K562 (cell line): ENCODE results near the gene COA6. TPM values are rescaled to one million over a fixed set of nuclear protein-coding genes. Genes with fewer than 3 reads are reported as not detected.

Experiments used
- ATAC-seq: fragments of 200-7000 bp; cut with Tn5 transposase; 3 replicates; pipeline ENCODE4 v1.9.1; 2020; ENCODE audit warnings: moderate library complexity
- BruUV-seq: library from RNA; stranded (reverse); fragments of 400-500 nt; replicated peaks from 2 replicates; lab custom pipeline; 2021; lab: Mats Ljungman, UMichigan
- CTCF ChIA-PET: fragments of 300-600 bp; formaldehyde crosslinking; extraction: SDS; loops from one replicate; lab custom pipeline; 2021; ENCODE audit warnings: low intra/inter-chr PET ratio; lab: Yijun Ruan, JAX
- POLR2A ChIA-PET: fragments of 300-600, 350-650 bp; sonication (Branson Sonifier 250); formaldehyde crosslinking; extraction: SDS; loops from one replicate; lab custom pipeline; 2021; ENCODE audit warnings: antibody characterized with exemption, inconsistent platforms; lab: Yijun Ruan, JAX
- DNase-seq, 4 experiments: peaks; one replicate each; pipeline versions ENCODE4 v3.0.0 to v3.0.0-alpha.2; 2011 to 2018; ENCODE audit warnings: low spot score in 3 of 4, mixed read lengths in 3 of 4; ENCODE audit errors: extremely low read depth in 1 of 4
- FAIRE-seq: peaks from 2 replicates; lab custom pipeline; 2011; peaks lifted over from hg19 to GRCh38; lab: Jason Lieb, UNC
- H2AFZ ChIP-seq: 2 replicates; pipeline ENCODE4 v1.6.0; 2011; ENCODE audit warnings: low read depth, low read length, control low read depth, inconsistent platforms
- H3K27ac ChIP-seq: fragments of 200-600 bp; 3 replicates; pipeline ENCODE4 v1.8.0; 2011; ENCODE audit warnings: low read depth, mild to moderate bottlenecking, control low read depth, inconsistent platforms, low read length, moderate library complexity, mixed read lengths; ENCODE audit errors: extremely low read depth
- H3K27me3 ChIP-seq, 2 experiments: fragments of 300-600 bp in 1 of 2; 2 replicates in 1 of 2; 3 replicates in 1 of 2; pipeline versions ENCODE4 v1.6.0 to v1.8.0; 2011; ENCODE audit warnings: inconsistent platforms in 2 of 2, low read length in 2 of 2, mild to moderate bottlenecking in 1 of 2, mixed read lengths in 1 of 2, moderate library complexity in 1 of 2; ENCODE audit not compliant: control insufficient read depth in 2 of 2, insufficient read depth in 2 of 2
- H3K36me3 ChIP-seq: fragments of 300-600 bp; 3 replicates; pipeline ENCODE4 v1.8.0; 2011; ENCODE audit warnings: mild to moderate bottlenecking, low read length, inconsistent platforms; ENCODE audit not compliant: control insufficient read depth, insufficient read depth
- H3K4me1 ChIP-seq, 2 experiments: fragments of 200-600 bp in 1 of 2; replicated peaks in 1 of 2; 2 replicates in 1 of 2; 3 replicates in 1 of 2; pipeline versions ENCODE4 v1.5.1 to v1.8.0; 2011; ENCODE audit warnings: inconsistent platforms in 2 of 2, low read length in 2 of 2, mild to moderate bottlenecking in 1 of 2, mixed read lengths in 1 of 2, moderate library complexity in 1 of 2; ENCODE audit not compliant: control insufficient read depth in 2 of 2, insufficient read depth in 2 of 2
- H3K4me2 ChIP-seq: 2 replicates; pipeline ENCODE4 v1.6.1; 2011; ENCODE audit warnings: low read length, control low read depth, inconsistent platforms, mixed read lengths; ENCODE audit not compliant: insufficient read depth
- H3K4me3 ChIP-seq: fragments of 200-600 bp; sonication (generic), shearing (Covaris generic); 2 replicates; pipeline ENCODE4 v1.5.1; 2016; ENCODE audit warnings: control low read depth, inconsistent platforms
- H3K79me2 ChIP-seq: fragments of 200-600 bp; 3 replicates; pipeline ENCODE4 v1.8.0; 2011; ENCODE audit warnings: low read length, inconsistent platforms; ENCODE audit not compliant: control insufficient read depth, insufficient read depth
- H3K9ac ChIP-seq, 2 experiments: 2 replicates each; pipeline versions ENCODE4 v1.6.0 to v1.6.1; 2011; ENCODE audit warnings: low read depth in 2 of 2, low read length in 2 of 2, control low read depth in 1 of 2, inconsistent platforms in 1 of 2, mild to moderate bottlenecking in 1 of 2, mixed read lengths in 1 of 2; ENCODE audit not compliant: insufficient read depth in 1 of 2
- H3K9me1 ChIP-seq: one replicate; pipeline ENCODE4 v1.6.0; 2011; ENCODE audit warnings: inconsistent platforms, mild to moderate bottlenecking, low read length, moderate library complexity; ENCODE audit not compliant: control insufficient read depth, insufficient read depth
- H3K9me3 ChIP-seq: replicated peaks from 2 replicates; pipeline ENCODE4 v1.5.1; 2011; ENCODE audit warnings: low read depth, low read length, inconsistent platforms; ENCODE audit not compliant: control insufficient read depth, insufficient read depth
- H4K20me1 ChIP-seq: replicated peaks from 2 replicates; pipeline ENCODE4 v1.6.1; 2011; ENCODE audit warnings: low read length, inconsistent platforms, mixed read lengths; ENCODE audit not compliant: control insufficient read depth, insufficient read depth
- GATAD2A ChIP-seq: fragments of 450-650 bp; IDR thresholded peaks from 2 replicates; pipeline ENCODE4 v1.6.1; 2017
- HSF4 ChIP-seq: fragments of 250-450 bp; sonication (Bioruptor Pico); IDR thresholded peaks from 2 replicates; pipeline ENCODE4 v2.1.2; 2022; ENCODE audit warnings: mild to moderate bottlenecking, moderate library complexity, borderline replicate concordance
- KLF10 ChIP-seq: fragments of 250-450 bp; sonication (Bioruptor Pico); IDR thresholded peaks from 2 replicates; pipeline ENCODE4 v1.6.1; 2021; ENCODE audit warnings: matching md5 sums
- NEUROD1 ChIP-seq: fragments of 150-350 bp; IDR thresholded peaks from 2 replicates; pipeline ENCODE4 v1.6.1; 2014; ENCODE audit warnings: borderline replicate concordance, low read length, low read depth; ENCODE audit not compliant: partially characterized antibody
- POLR2H ChIP-seq: IDR thresholded peaks from 2 replicates; pipeline ENCODE4 v1.6.1; 2016; ENCODE audit warnings: missing genetic modification characterization, low read depth, mild to moderate bottlenecking, control low read depth, missing compliant biosample characterization, moderate library complexity
- PTBP1 ChIP-seq: fragments of 200-400 bp; formaldehyde crosslinking; IDR thresholded peaks from 2 replicates; pipeline ENCODE4 v1.6.1; 2017; ENCODE audit warnings: low read depth, low read length
- TBL1XR1 ChIP-seq, 2 experiments: IDR thresholded peaks; 2 replicates each; pipeline ENCODE4 v1.6.1; 2012; ENCODE audit warnings: improper control_type of control experiment in 2 of 2, low read length in 2 of 2, mild to moderate bottlenecking in 1 of 2
- ZBTB1 ChIP-seq: sonication (generic); formaldehyde crosslinking; IDR thresholded peaks from 2 replicates; pipeline ENCODE4 v1.8.1; 2023; ENCODE audit warnings: missing genetic modification reagents, low read depth, mild to moderate bottlenecking, borderline replicate concordance
- ZFX ChIP-seq: sonication (generic); formaldehyde crosslinking; IDR thresholded peaks from 2 replicates; pipeline ENCODE4 v1.8.0; 2022; ENCODE audit warnings: mild to moderate bottlenecking, missing genetic modification reagents, moderate library complexity
- ZNF551 ChIP-seq: fragments of 250-450 bp; sonication (Bioruptor Pico); IDR thresholded peaks from 2 replicates; pipeline ENCODE4 v1.5.0; 2021; ENCODE audit warnings: mild to moderate bottlenecking, moderate library complexity
- WGBS: fragments of 100-300 bp; shearing (Covaris generic); methylation state at CpG from one replicate; pipeline ENCODE4 v1.1.6; 2016; ENCODE audit warnings: low coverage, mixed read lengths; ENCODE audit not compliant: insufficient coverage; ENCODE audit errors: missing lambda C conversion rate; 5-methylcytosine and 5-hydroxymethylcytosine counted together
- in situ Hi-C: fragments of 300-500 bp; cut with MboI; formaldehyde crosslinking; loops from 4 replicates; pipeline ENCODE4 v1.15.0; 2018; ENCODE audit warnings: inconsistent platforms, mixed read lengths
- intact Hi-C: fragments of 100-400 bp; cut with micrococcal nuclease; formaldehyde crosslinking; loops from 2 replicates; pipeline ENCODE4 v1.14.2; 2022
- polyA plus RNA-seq, 8 experiments: library from polyadenylated mRNA; depleted of rRNA in 4 of 8; stranded (reverse) in 5 of 8; unstranded in 3 of 8; fragments of >200 nt; fragmentation: Nextera tagmentation in 2 of 8; fragmentation: Illumina TruSeq in 1 of 8; extraction: Ambion mirVana in 2 of 8; extraction: Trizol in 1 of 8; gene quantifications; 2 replicates each; pipeline versions ENCODE4 v1.2.1 to v1.2.3, GENCODE V29; 2011 to 2014; ENCODE audit warnings: inconsistent platforms in 1 of 8, missing spikeins in 1 of 8
- total RNA-seq, 7 experiments: library from RNA; depleted of rRNA in 6 of 7; stranded (reverse); fragments of >200 nt in 6 of 7; fragmentation: Illumina TruSeq in 2 of 7; extraction: Trizol in 2 of 7; gene quantifications; 2 replicates each; pipeline versions ENCODE4 v1.2.1 to v1.2.3, GENCODE V29; 2011 to 2021; ENCODE audit warnings: low replicate concordance in 1 of 7
- TF ChIP-seq, protein P1 (sequence below): IDR thresholded peaks from 2 replicates; pipeline ENCODE4 v1.6.1; 2011; ENCODE audit not compliant: insufficient read length; ENCODE audit errors: extremely low read depth
- TF ChIP-seq, protein P2 (sequence below): fragments of 450-650 bp; IDR thresholded peaks from 2 replicates; pipeline ENCODE4 v1.6.1; 2016; ENCODE audit warnings: mild to moderate bottlenecking, moderate library complexity

COA6 gene
- total and polyA plus RNA-seq, 9 of the 15 experiments (the other 6 are each of a cell fraction or from before 2014, with no cell fraction given) = 77.7 to 187 (median 134) TPM

DNA sequence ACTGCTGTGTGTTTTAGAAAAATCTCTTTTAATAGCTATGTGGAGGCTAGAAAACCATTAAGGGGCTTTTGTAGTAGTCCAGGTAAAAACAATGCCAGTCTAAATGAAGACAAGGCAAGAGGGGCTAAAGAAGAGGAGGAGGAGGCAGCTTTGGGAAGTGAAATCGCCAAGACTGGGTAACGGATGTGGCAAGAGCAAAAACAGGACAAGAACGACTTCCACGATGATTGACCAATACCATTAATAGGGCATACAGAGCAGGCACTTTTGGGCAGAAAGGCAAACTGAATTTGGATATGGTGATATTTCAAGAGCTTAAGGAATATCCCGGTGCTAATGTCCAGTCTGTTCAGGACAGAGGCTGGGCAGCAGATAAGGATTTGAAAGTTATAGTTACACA is 22.0 kb downstream of the COA6 start:
- Histone ChIP-seq H3K27ac (no peak overlapping the region), H3K36me3 (peaks cover 12% of the 10 kb centered on the region; the same call in 1 of the 3 replicates), H3K79me2 (no peaks in the 10 kb centered on the region), H2AFZ (no peak overlapping the region), H3K9me3 (no peaks in the 10 kb centered on the region), H3K9me1 (no peaks in the 10 kb centered on the region), H3K4me2 (no peak overlapping the region), H4K20me1 (no peaks in the 10 kb centered on the region), H3K4me3 (no peak overlapping the region), H3K9ac (no peak overlapping the region), H3K4me1 (no peaks in the 10 kb centered on the region; a peak in 1 of 5 replicates), H3K27me3 (no peaks in the 10 kb centered on the region)
- no peak for ATAC-seq
- intact Hi-C loops (no loop called here), in situ Hi-C loops (no loop called here)
- 77% methylated on average over 5 of the region's 5 CpGs for WGBS
- no peak for FAIRE-seq
- ChIA-PET POLR2A (interaction anchor here (0.5 to 1.5 kb wide), 3 partner anchors 9 to 40 kb away, joined by 3 to 4 read pairs (median 3); no protein-coding TSS in a partner anchor), CTCF (no interaction called here)
- BruUV-seq = no TSS peak
- no peak for DNase-seq
- TF ChIP-seq POLR2H (no peak), NEUROD1 (no peak), KLF10 (CRISPR knock-in tag) (no peak), ZBTB1 (CRISPR knock-in tag) (no peak), ZNF551 (CRISPR knock-in tag) (no peak), TBL1XR1 (IDR thresholded peaks at IDR 0.05; ENCODE audit: low read length in 2 of 2) (no peak), PTBP1 (no peak), GATAD2A (no peak), ZFX (no peak), HSF4 (CRISPR knock-in tag) (no peak)
- TF ChIP-seq, protein P1, sequence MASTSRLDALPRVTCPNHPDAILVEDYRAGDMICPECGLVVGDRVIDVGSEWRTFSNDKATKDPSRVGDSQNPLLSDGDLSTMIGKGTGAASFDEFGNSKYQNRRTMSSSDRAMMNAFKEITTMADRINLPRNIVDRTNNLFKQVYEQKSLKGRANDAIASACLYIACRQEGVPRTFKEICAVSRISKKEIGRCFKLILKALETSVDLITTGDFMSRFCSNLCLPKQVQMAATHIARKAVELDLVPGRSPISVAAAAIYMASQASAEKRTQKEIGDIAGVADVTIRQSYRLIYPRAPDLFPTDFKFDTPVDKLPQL = no peak
- TF ChIP-seq, protein P2, sequence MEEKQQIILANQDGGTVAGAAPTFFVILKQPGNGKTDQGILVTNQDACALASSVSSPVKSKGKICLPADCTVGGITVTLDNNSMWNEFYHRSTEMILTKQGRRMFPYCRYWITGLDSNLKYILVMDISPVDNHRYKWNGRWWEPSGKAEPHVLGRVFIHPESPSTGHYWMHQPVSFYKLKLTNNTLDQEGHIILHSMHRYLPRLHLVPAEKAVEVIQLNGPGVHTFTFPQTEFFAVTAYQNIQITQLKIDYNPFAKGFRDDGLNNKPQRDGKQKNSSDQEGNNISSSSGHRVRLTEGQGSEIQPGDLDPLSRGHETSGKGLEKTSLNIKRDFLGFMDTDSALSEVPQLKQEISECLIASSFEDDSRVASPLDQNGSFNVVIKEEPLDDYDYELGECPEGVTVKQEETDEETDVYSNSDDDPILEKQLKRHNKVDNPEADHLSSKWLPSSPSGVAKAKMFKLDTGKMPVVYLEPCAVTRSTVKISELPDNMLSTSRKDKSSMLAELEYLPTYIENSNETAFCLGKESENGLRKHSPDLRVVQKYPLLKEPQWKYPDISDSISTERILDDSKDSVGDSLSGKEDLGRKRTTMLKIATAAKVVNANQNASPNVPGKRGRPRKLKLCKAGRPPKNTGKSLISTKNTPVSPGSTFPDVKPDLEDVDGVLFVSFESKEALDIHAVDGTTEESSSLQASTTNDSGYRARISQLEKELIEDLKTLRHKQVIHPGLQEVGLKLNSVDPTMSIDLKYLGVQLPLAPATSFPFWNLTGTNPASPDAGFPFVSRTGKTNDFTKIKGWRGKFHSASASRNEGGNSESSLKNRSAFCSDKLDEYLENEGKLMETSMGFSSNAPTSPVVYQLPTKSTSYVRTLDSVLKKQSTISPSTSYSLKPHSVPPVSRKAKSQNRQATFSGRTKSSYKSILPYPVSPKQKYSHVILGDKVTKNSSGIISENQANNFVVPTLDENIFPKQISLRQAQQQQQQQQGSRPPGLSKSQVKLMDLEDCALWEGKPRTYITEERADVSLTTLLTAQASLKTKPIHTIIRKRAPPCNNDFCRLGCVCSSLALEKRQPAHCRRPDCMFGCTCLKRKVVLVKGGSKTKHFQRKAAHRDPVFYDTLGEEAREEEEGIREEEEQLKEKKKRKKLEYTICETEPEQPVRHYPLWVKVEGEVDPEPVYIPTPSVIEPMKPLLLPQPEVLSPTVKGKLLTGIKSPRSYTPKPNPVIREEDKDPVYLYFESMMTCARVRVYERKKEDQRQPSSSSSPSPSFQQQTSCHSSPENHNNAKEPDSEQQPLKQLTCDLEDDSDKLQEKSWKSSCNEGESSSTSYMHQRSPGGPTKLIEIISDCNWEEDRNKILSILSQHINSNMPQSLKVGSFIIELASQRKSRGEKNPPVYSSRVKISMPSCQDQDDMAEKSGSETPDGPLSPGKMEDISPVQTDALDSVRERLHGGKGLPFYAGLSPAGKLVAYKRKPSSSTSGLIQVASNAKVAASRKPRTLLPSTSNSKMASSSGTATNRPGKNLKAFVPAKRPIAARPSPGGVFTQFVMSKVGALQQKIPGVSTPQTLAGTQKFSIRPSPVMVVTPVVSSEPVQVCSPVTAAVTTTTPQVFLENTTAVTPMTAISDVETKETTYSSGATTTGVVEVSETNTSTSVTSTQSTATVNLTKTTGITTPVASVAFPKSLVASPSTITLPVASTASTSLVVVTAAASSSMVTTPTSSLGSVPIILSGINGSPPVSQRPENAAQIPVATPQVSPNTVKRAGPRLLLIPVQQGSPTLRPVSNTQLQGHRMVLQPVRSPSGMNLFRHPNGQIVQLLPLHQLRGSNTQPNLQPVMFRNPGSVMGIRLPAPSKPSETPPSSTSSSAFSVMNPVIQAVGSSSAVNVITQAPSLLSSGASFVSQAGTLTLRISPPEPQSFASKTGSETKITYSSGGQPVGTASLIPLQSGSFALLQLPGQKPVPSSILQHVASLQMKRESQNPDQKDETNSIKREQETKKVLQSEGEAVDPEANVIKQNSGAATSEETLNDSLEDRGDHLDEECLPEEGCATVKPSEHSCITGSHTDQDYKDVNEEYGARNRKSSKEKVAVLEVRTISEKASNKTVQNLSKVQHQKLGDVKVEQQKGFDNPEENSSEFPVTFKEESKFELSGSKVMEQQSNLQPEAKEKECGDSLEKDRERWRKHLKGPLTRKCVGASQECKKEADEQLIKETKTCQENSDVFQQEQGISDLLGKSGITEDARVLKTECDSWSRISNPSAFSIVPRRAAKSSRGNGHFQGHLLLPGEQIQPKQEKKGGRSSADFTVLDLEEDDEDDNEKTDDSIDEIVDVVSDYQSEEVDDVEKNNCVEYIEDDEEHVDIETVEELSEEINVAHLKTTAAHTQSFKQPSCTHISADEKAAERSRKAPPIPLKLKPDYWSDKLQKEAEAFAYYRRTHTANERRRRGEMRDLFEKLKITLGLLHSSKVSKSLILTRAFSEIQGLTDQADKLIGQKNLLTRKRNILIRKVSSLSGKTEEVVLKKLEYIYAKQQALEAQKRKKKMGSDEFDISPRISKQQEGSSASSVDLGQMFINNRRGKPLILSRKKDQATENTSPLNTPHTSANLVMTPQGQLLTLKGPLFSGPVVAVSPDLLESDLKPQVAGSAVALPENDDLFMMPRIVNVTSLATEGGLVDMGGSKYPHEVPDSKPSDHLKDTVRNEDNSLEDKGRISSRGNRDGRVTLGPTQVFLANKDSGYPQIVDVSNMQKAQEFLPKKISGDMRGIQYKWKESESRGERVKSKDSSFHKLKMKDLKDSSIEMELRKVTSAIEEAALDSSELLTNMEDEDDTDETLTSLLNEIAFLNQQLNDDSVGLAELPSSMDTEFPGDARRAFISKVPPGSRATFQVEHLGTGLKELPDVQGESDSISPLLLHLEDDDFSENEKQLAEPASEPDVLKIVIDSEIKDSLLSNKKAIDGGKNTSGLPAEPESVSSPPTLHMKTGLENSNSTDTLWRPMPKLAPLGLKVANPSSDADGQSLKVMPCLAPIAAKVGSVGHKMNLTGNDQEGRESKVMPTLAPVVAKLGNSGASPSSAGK = no peak
